CD14-positive monocyte (primary cell): ENCODE measurements around the gene PDCD4. TPM values are rescaled to one million over a fixed set of nuclear protein-coding genes. Genes with fewer than 3 reads are reported as not detected.
"Not testable (repeated sequence)": the region's sequence is repeated elsewhere in the genome, so short reads cannot be mapped to it uniquely, and the experiment has no call there.

ENCODE experiments used
- DNase-seq, 3 donors: peaks; one replicate each; pipeline ENCODE4 v3.0.0-alpha.2; 2011 to 2022
- H2AFZ ChIP-seq: 2 replicates; pipeline ENCODE4 v1.6.0; 2012; ENCODE audit warnings: mild to moderate bottlenecking, low read depth, low read length, inconsistent platforms; ENCODE audit not compliant: insufficient read depth, poor library complexity, severe bottlenecking
- H3K27ac ChIP-seq, 2 donors: 1 replicate in 1 of 2; 2 replicates in 1 of 2; pipeline ENCODE4 v1.5.1; 2012 to 2013; ENCODE audit warnings: low read length in 2 of 2, control low read depth in 1 of 2, inconsistent platforms in 1 of 2, low read depth in 1 of 2, mild to moderate bottlenecking in 1 of 2
- H3K27me3 ChIP-seq, 2 donors: one replicate each; pipeline versions ENCODE4 v1.6.0 to v1.6.1; 2011 to 2013; ENCODE audit warnings: low read length in 2 of 2; ENCODE audit not compliant: control insufficient read depth in 2 of 2, insufficient read depth in 2 of 2
- H3K36me3 ChIP-seq, 2 donors: replicated peaks in 1 of 2; 1 replicate in 1 of 2; 2 replicates in 1 of 2; pipeline versions ENCODE4 v1.5.1 to v1.6.1; 2012 to 2013; ENCODE audit warnings: low read length in 2 of 2, control low read depth in 1 of 2, inconsistent platforms in 1 of 2, mild to moderate bottlenecking in 1 of 2; ENCODE audit not compliant: insufficient read depth in 2 of 2, control insufficient read depth in 1 of 2
- H3K4me1 ChIP-seq, 2 donors: 1 replicate in 1 of 2; 2 replicates in 1 of 2; pipeline versions ENCODE4 v1.5.1 to v1.6.1; 2012 to 2013; ENCODE audit warnings: low read length in 2 of 2, control low read depth in 1 of 2, inconsistent platforms in 1 of 2, mild to moderate bottlenecking in 1 of 2, moderate library complexity in 1 of 2; ENCODE audit not compliant: insufficient read depth in 2 of 2, control insufficient read depth in 1 of 2
- H3K4me2 ChIP-seq: replicated peaks from 2 replicates; pipeline ENCODE3; 2012; ENCODE audit warnings: low read length, moderate library complexity, mild to moderate bottlenecking; ENCODE audit not compliant: poor library complexity, severe bottlenecking; ENCODE audit errors: extremely low read depth
- H3K4me3 ChIP-seq, 3 experiments: fragments of 200-600 bp in 1 of 3; sonication (generic) in 1 of 3; replicated peaks in 1 of 3; 1 replicate in 2 of 3; 2 replicates in 1 of 3; pipeline ENCODE4 v1.5.1; 2011 to 2013; ENCODE audit warnings: low read length in 3 of 3, mild to moderate bottlenecking in 3 of 3, control low read depth in 2 of 3, low read depth in 2 of 3, inconsistent platforms in 1 of 3, moderate library complexity in 1 of 3
- H3K79me2 ChIP-seq: 2 replicates; pipeline ENCODE4 v1.6.0; 2012; ENCODE audit warnings: mild to moderate bottlenecking, control low read depth, inconsistent platforms, low read length, moderate library complexity; ENCODE audit not compliant: insufficient read depth
- H3K9ac ChIP-seq: 2 replicates; pipeline ENCODE4 v1.6.0; 2017; ENCODE audit warnings: low read length, mild to moderate bottlenecking; ENCODE audit not compliant: insufficient read depth, poor library complexity, severe bottlenecking
- H3K9me3 ChIP-seq, 2 donors: replicated peaks in 1 of 2; 1 replicate in 1 of 2; 2 replicates in 1 of 2; pipeline versions ENCODE4 v1.5.1 to v1.6.1; 2012 to 2013; ENCODE audit warnings: low read length in 2 of 2, control low read depth in 1 of 2; ENCODE audit not compliant: control insufficient read depth in 1 of 2, insufficient read depth in 1 of 2
- H4K20me1 ChIP-seq: 2 replicates; pipeline ENCODE4 v1.6.0; 2012; ENCODE audit warnings: mild to moderate bottlenecking, low read length, control low read depth, moderate library complexity; ENCODE audit not compliant: insufficient read depth
- H3K27ac Mint-ChIP-seq, 7 donors: one replicate each; pipeline ENCODE4 v1.8.0; 2020; ENCODE audit warnings: mild to moderate bottlenecking in 7 of 7, mixed read lengths in 7 of 7, moderate library complexity in 6 of 7, inconsistent platforms in 2 of 7
- H3K27me3 Mint-ChIP-seq, 3 donors: one replicate each; pipeline ENCODE4 v1.8.0; 2021 to 2022; ENCODE audit warnings: low read depth in 3 of 3, mild to moderate bottlenecking in 3 of 3, mixed read lengths in 3 of 3, moderate library complexity in 3 of 3, inconsistent platforms in 1 of 3
- H3K36me3 Mint-ChIP-seq, 2 donors: one replicate each; pipeline ENCODE4 v1.8.0; 2020; ENCODE audit warnings: mixed read lengths in 2 of 2, inconsistent platforms in 1 of 2, mild to moderate bottlenecking in 1 of 2
- H3K4me1 Mint-ChIP-seq: one replicate; pipeline ENCODE4 v1.8.0; 2020; ENCODE audit warnings: mild to moderate bottlenecking, mixed read lengths
- H3K4me3 Mint-ChIP-seq, 2 donors: one replicate each; pipeline ENCODE4 v1.8.0; 2020; ENCODE audit warnings: mild to moderate bottlenecking in 2 of 2, mixed read lengths in 2 of 2, moderate library complexity in 1 of 2
- H3K9me3 Mint-ChIP-seq, 7 donors: one replicate each; pipeline ENCODE4 v1.8.0; 2020 to 2022; ENCODE audit warnings: mixed read lengths in 7 of 7, mild to moderate bottlenecking in 6 of 7, moderate library complexity in 6 of 7, inconsistent platforms in 2 of 7
- WGBS: methylation state at CpG from one replicate; pipeline ENCODE4 v1.1.5; 2013; ENCODE audit warnings: missing lambda C conversion rate; ENCODE audit not compliant: insufficient coverage; 5-methylcytosine and 5-hydroxymethylcytosine counted together
- intact Hi-C, 2 donors: fragments of 100-400 bp; cut with micrococcal nuclease; formaldehyde crosslinking; loops; one replicate each; pipeline versions ENCODE4 v1.15.0 to v1.15.1; 2023
- polyA plus RNA-seq, 3 donors: library from polyadenylated mRNA; depleted of rRNA in 1 of 3; unstranded in 2 of 3; stranded (reverse) in 1 of 3; fragments of 300-500 nt in 2 of 3; fragments of >200 nt in 1 of 3; fragmentation: Illumina TruSeq in 2 of 3; gene quantifications; 1 replicate in 2 of 3; 2 replicates in 1 of 3; pipeline ENCODE4 v1.2.3, GENCODE V29; 2012 to 2021
- TF ChIP-seq, protein P1 (sequence below): fragments of 200-600 bp; IDR thresholded peaks from one replicate; pipeline ENCODE4 v1.8.0; 2022; ENCODE audit warnings: antibody characterized with exemption, mild to moderate bottlenecking

Gene PDCD4
- polyA plus RNA-seq, 3 donors: 39.8 to 53.4 (median 48.6) TPM

DNA sequence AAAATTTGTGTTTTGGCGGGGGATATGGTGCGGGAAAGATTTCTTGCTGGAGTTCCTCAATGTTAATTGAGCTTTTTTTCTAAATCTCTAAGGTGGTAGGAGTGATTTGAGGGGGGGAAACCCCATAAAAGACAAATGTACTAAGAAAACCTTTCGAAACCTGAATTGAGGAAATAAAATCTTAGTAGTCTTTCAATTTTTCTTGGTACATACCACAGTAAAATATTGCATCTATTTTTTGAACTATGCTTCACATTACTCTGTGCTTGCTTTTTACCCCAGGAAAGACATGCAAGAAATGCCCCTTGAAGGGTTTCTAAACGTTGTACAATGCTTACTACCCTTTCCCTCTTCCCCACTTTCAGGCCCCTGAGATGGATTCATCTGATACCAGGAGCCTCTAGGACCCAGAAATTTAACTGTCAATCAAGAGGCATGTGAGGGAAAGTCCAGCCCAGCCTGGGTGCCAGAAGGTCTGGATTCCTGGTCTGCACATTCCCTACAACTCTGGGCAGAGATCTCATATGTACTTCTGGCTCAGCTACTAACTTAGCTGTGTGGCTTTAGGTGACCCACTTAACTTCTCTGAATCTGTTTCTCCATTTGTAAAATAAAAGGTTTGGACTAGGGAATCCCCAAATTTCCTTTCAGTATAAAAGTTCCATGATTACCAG, 5.8 kb upstream of the PDCD4 start:
- H3K27ac ChIP-seq: peak overlapping the region; percentile 98
- Mint-ChIP-seq H3K27ac (peak overlapping the region; percentile 95 to 99 (median 98)), H3K4me3 (peak overlapping the region in 1 of 2 donors; percentile 91), H3K27me3 (peaks cover 0 to 3% (median 0%) of the 10 kb centered on the region in 3 donors), H3K36me3 (no peaks in the 10 kb centered on the region), H3K9me3 (no peaks in the 10 kb centered on the region), H3K4me1 (peaks cover 92% of the 10 kb centered on the region)
- peak overlapping the region in 1 of 3 experiments; percentile 68 for H3K4me3 ChIP-seq
- intact Hi-C loops: no loop called here
- H4K20me1 ChIP-seq: no peaks in the 10 kb centered on the region
- H2AFZ ChIP-seq: no peak overlapping the region
- peaks cover 3% of the 10 kb centered on the region for H3K79me2 ChIP-seq
- no peaks in the 10 kb centered on the region for H3K9me3 ChIP-seq
- DNase-seq: peak in 2 of 3 donors; percentile 62 to 63
- no peak overlapping the region for H3K9ac ChIP-seq
- TF ChIP-seq, protein P1, sequence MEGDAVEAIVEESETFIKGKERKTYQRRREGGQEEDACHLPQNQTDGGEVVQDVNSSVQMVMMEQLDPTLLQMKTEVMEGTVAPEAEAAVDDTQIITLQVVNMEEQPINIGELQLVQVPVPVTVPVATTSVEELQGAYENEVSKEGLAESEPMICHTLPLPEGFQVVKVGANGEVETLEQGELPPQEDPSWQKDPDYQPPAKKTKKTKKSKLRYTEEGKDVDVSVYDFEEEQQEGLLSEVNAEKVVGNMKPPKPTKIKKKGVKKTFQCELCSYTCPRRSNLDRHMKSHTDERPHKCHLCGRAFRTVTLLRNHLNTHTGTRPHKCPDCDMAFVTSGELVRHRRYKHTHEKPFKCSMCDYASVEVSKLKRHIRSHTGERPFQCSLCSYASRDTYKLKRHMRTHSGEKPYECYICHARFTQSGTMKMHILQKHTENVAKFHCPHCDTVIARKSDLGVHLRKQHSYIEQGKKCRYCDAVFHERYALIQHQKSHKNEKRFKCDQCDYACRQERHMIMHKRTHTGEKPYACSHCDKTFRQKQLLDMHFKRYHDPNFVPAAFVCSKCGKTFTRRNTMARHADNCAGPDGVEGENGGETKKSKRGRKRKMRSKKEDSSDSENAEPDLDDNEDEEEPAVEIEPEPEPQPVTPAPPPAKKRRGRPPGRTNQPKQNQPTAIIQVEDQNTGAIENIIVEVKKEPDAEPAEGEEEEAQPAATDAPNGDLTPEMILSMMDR: no peak
- peaks cover 90% of the 10 kb centered on the region in 2 donors for H3K4me1 ChIP-seq
- H3K4me2 ChIP-seq: peak overlapping the region; percentile 71
- no peaks in the 10 kb centered on the region for H3K27me3 ChIP-seq
- WGBS: no CpG with 5 or more reads among the region's 4 CpGs
- H3K36me3 ChIP-seq: no peaks in the 10 kb centered on the region

- H3K9me3 Mint-ChIP-seq, H3K9me3 ChIP-seq, H3K27me3 Mint-ChIP-seq, H3K27me3 ChIP-seq, H4K20me1 ChIP-seq, H3K36me3 Mint-ChIP-seq, H3K9ac ChIP-seq, intact Hi-C loops, H3K36me3 ChIP-seq: not testable (repeated sequence)
- Histone ChIP-seq H3K4me3 (peak overlapping the region in 1 of 3 experiments; percentile 31), H3K27ac (peak overlapping the region; percentile 61 to 98), H3K4me2 (peak overlapping the region; percentile 64), H3K4me1 (peaks cover 82% of the 10 kb centered on the region in 2 donors), H3K79me2 (peaks cover 15% of the 10 kb centered on the region), H2AFZ (peak overlapping the region; percentile 4)
- H3K4me3 Mint-ChIP-seq: peak overlapping the region in 1 of 2 donors; percentile 85
- peak overlapping the region; percentile 87 to 96 (median 94) for H3K27ac Mint-ChIP-seq
- peak; percentile 61 to 79 (median 77) for DNase-seq
- WGBS: 54% methylated on average over 2 of the region's 8 CpGs
- peaks cover 86% of the 10 kb centered on the region for H3K4me1 Mint-ChIP-seq
Measured at GRCh38 chr10:110867011-110867806, 4.5 kb upstream of the PDCD4 start.
